C4-2B (cell line): ENCODE results near the gene PRKAB1.

Experiments used
- CTCF ChIP-seq: fragments of 450-650 bp; conservative IDR thresholded peaks from 2 replicates; pipeline ENCODE4 v1.5.1; 2017; ENCODE audit warnings: mild to moderate bottlenecking
- ZFX ChIP-seq: fragments of 450-650 bp; IDR thresholded peaks from 2 replicates; pipeline ENCODE4 v1.6.1; 2017

- TF ChIP-seq CTCF (no peak), ZFX (no peak)
Measured at GRCh38 chr12:119721306-119721705, 53.4 kb downstream of the PRKAB1 start.
